SIG-M5 (cell line): ENCODE data around the gene CDK5RAP2.
"Not testable (repeated sequence)": the region's sequence is repeated elsewhere in the genome, so short reads cannot be mapped to it uniquely, and the experiment has no call there.

ENCODE experiments used
- DNase-seq: peaks from one replicate; lab custom pipeline; 2025; lab: John Stamatoyannopoulos, UW

CDK5RAP2 gene

GRCh38 chr9:120544441-120544840 lies 35.5 kb downstream of the CDK5RAP2 start:
- DNase-seq, result no peak

GRCh38 chr9:120542701-120543490 lies 37.1 kb downstream of the CDK5RAP2 start:
- DNase-seq, result no peak

DNA sequence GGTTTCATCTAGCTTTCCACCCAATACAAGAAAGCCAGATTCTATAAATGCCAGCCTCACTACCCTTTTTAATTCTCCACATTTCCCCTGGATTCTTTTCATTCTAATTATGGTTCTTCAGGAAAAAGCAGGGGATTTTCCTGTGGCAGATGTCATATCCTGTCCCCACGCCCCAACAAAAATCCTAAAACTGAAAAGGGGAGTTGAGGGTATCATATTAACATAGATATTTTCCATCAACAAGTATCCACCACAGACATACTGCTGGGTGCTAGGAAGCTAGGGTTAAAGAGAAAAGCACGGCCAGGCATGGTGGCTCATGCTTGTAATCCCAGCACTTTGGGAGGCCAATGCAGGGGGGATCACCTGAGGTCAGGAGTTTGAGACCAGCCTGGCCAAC lies 38.0 kb downstream of the CDK5RAP2 start:
- DNase-seq, result no peak

- DNase-seq, result no peak
These were observed 40.0 kb downstream of the CDK5RAP2 start for GRCh38 chr9:120539951-120540350.

DNA sequence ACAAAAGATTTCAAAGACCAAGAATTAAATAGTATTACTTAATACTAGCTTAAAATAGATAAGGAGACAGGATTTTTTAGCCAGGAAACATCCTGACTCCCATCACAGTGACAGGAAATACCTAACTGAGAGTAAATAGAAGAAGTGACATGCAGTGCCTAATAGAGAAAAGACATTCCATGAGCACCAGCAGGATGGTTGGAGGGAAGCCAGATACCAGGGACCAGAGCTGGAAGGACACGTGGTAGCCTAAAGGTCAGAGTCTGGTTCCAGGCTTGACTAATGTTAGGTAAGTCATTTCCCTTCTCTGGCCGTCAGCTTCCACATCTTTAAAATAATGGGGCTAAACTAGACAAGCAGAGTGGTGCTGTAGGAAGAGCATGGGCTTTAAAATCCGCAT lies 41.6 kb downstream of the CDK5RAP2 start:
- no peak for DNase-seq

DNA sequence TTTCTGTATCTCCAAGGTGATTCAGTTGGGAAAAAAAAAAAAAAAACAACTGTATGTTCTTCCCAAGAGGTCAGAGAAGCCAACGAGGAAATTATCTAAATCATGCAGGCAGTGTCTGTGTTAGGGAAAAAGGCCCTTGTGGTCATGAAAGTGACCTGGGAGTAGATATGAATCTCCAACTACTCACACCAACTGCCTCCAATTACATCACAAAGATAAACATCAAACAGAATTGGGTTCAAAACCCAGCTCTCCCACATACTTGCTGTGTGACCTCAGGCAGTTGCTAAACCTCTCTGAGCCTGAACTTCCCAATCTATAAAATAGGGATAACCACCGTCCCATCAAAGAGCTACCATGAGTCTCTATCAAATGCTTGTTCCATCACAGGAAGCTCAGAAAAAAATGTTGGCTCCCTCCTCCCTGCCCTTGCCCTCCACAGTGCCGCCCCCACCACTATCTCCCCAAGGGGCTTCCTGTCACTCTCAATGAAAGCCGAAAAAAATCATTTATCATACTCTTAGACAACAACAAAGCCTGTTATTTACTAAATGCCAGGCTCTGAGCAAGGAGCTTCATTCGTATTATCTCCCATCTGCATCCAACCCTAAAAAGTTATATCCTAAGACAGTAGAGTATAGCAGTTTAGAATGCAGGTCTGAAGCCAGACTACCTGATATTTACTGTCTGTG lies 42.9 kb downstream of the CDK5RAP2 start:
- DNase-seq, result no peak

- DNase-seq, result no peak
These were observed 43.9 kb downstream of the CDK5RAP2 start for GRCh38 chr9:120536094-120536493.

GRCh38 chr9:120534266-120534665 lies 45.7 kb downstream of the CDK5RAP2 start:
- DNase-seq, result no peak

DNA sequence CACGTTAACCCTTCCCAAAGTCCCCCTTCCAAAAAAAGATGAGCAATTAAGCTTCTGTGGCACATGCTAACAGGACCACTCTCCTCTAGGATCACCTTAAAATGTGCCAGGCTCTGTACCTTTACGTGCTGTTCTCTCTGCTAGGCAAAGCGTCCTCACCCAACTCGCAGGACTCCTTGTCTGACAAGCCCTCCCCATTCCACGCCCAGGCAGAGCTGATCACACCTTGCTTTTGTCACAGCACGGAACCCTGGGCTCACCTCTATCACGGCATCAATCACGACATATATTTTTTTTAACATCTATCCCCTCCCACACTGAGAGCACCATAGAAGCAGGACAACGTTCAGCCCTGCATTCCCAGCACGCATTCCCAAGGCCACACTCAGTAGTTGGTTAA lies 47.1 kb downstream of the CDK5RAP2 start:
- DNase-seq, result no peak

DNA sequence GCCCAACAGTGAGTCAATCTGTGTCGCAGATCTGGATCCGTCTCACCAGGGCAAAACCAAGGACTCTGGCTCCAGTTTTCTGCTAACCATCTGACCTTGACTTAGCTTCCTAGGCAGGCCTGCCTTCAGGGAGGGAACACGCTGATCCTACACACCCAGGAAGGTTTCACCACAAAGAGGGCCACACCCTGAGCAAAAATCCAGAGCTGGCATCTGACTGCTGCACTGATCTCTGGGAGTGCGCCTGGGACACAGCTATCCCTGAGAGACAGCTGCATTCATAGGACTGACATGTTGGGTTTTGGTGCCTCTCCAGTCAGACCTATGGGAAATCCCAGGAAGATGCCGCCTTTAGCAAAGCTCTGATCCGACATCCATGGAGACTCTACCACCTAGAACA lies 47.5 kb downstream of the CDK5RAP2 start:
- no peak for DNase-seq

DNA sequence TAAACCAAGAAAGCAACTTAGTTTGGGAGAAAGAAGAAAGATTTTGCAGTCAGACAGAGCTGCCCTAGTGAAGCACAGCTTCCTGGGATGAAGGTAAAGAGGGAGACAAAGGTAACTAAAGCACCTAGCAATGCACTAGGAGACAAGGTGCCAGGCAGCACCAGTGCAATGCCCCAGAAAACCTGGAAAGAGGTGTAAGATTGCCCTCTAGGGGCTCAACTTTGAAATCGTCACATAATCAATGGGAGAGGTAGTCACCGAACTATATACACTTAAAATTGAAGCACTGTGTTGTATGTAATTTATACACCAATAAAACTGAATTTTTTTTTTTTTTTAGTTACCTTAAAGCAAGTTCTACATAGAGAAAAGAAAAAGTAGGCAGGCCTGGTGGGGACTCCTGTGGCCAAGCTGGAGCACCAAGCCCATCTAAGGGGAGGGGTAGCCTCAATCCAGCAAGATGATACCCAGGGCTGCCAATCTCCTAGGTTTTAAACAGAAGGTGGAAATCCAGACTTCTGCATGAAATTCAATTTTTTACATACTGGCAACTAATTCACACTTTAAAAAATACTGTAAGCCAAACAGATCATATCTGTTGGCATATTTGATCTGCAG lies 48.2 kb downstream of the CDK5RAP2 start:
- DNase-seq, result no peak

- DNase-seq, result not testable (repeated sequence)
These were observed 49.6 kb downstream of the CDK5RAP2 start for GRCh38 chr9:120530220-120530832.

- DNase-seq, result no peak
These were observed 51.1 kb downstream of the CDK5RAP2 start for GRCh38 chr9:120528829-120529228.

DNA sequence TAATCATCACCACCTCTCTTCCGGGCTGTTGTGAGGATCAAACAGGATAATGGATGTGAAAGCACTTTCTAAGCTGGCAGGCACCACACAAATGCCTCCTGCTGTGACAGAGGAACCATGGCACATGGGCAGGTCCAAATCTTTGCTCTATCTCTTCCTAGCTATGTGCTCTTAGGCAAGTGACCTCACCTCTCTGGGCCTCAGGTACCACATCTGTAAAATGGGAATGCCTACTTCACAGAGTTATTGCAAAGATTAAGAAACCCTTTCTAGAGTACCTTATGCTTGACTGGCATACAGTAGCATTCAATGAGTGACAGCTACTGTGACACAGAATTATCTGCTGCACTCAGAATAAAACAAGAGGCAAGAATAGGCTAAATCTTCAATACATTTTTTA lies 51.6 kb downstream of the CDK5RAP2 start:
- DNase-seq, result no peak

GRCh38 chr9:120526534-120526933 lies 53.4 kb downstream of the CDK5RAP2 start:
- DNase-seq, result no peak

- no peak for DNase-seq
These were observed 55.1 kb downstream of the CDK5RAP2 start for GRCh38 chr9:120524863-120525262.

DNA sequence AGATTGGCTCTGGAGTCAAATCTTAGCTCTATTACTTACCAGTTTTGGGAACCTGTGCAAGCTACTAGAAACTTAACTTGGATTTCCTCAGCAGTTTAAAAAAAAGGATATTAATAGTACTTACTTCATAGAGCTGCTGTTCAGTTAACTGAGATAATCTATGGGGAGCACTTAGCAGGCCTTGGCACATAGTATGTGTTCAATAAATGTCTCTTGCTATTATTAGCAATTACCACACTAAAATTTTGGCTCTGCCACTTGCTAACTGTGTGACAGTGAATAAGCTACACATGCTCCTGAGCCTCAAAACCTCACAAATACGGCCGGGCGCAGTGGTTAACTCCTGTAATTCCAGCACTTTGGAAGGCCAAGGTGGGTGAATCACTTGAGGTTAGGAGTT lies 55.9 kb downstream of the CDK5RAP2 start:
- DNase-seq, result no peak

DNA sequence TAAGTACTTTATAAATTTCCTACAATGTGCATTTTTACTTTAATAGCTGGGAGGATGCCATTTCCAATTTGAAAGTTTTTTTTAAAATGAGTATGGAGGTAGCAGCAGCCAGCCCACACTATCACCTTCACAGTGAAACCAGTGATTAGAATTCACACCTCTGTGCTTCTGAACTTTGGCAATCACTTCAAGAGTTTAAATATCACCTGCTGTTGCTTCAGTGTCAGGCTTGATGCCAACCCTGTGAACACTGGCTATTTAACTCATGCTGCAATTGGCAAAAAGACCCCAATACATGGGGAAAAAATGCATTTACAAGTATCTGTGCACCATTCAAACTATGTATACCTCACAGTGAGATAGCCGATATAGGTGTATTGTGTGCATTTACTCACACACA lies 57.4 kb downstream of the CDK5RAP2 start:
- no peak for DNase-seq

DNA sequence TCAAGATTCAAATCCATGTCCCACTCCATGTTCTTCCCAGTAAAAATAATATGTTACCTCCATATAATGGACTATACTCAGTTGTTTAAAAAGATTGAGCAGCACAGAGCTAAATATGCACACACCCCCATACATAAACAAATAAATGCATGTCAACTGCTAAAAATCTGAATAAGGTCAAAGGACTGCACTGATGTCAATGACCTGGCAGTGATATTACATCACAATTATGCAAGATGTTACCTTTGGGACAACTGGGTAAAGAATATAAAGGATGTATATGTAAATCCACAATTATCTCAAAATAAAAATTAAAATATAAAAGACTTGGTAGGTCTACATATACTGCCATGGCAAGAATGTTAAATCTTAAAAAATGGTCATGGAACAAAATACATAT lies 57.9 kb downstream of the CDK5RAP2 start:
- DNase-seq, result no peak

DNA sequence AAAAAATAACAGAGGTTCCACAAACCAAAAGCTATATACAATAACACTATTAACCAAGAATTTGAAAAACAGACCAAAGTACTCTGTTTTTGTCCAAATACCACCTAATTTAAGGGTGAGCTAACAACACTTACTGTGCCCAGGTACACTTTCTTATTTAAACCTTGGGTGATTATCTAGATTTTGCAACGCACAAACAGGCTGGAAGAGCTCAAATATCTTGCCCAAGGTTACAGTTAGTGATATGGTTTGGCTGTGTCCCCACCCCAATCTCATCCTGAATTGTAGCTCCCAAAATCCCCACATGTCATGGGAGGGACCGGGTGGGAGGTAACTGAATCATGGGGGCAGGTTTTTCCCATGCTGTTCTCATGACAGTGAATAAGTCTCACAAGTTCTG lies 58.9 kb downstream of the CDK5RAP2 start:
- DNase-seq, result no peak

DNA sequence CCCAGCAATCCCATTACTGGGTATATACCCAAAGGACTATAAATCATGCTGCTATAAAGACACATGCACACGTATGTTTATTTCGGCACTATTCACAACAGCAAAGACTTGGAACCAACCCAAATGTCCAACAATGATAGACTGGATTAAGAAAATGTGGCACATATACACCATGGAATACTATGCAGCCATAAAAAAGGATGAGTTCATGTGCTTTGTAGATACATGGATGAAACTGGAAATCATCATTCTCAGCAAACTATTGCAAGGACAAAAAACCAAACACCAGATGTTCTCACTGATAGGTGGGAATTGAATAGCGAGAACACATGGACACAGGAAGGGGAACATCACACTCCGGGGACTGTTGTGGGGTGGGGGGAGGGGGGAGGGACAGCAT lies 64.0 kb downstream of the CDK5RAP2 start:
- not testable (repeated sequence) for DNase-seq

- DNase-seq, result not testable (repeated sequence)
These were observed 64.5 kb downstream of the CDK5RAP2 start for GRCh38 chr9:120515481-120515880.

GRCh38 chr9:120514405-120514804 lies 65.6 kb downstream of the CDK5RAP2 start:
- no peak for DNase-seq
